ENCODE results near the gene IPO4. TPM values are rescaled to one million over a fixed set of nuclear protein-coding genes. Genes with fewer than 3 reads are reported as not detected.
A peak's percentile ranks its signal among the peaks of the same experiment; 100 is the strongest.

Gene IPO4
- total and polyA plus RNA-seq, 10 of the 15 experiments (the other 5 are each of a cell fraction or from before 2014, with no cell fraction given) = 7.8 to 139 (median 37.6) TPM

DNA sequence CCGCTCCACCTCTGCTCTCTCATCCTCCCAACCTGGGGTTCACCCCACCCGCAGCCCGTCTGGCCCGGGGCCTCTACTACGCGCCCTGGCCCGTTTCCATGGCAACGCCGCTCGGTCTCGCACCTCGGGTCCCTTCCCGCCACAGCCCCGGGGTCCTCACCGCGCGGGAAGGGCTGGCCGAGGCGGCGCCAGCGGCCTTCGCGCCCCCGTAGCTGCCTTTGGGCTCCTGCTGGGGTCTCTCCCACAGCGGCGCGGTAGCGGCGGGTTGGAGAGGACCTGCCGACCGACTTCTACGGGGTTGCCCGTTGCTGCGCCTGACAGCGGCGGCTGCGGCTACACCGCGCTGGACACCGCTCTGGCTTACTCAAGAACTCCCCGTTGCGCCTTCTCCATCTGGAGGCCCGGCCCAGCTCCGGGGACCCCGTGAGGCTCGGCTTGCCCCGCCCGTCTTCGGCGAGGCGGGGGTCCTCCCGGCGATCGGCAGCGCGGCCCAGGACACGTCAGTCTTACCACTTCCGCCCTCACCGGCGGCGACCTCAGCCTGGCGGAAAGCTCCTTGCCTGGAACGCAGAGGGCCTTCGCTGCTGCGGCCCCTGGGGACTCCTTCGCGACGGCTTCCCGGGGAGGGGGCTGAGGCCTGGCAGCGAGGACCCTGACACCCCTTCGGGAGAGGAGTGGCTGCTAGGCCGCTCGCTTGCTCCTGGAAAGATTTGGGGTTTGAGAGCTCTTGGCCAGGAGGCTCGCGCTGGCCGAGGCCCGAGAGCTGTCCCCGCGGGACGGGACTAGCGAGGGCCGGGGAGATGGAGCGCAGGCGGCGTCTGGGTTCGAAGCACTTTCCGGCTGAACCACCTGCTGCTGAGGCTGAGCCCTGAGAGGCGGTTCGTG is 6.8 kb upstream of the IPO4 start, which contains the start of gene TM9SF1 (continued):
- TF ChIP-seq ZZZ3 (IDR thresholded peaks at IDR 0.05; ENCODE audit: control insufficient read depth, insufficient read length, low read depth) (no peak), HDGF (IDR thresholded peaks at IDR 0.05) (no peak), RUNX3 (IDR thresholded peaks at IDR 0.05; ENCODE audit: low read length) (peak; percentile 94), NR2C1 (IDR thresholded peaks at IDR 0.05) (peak; percentile 58), KLF5 (IDR thresholded peaks at IDR 0.05; ENCODE audit: partially characterized antibody) (peak; percentile 87), GATAD2B (conservative IDR thresholded peaks at IDR 0.05; ENCODE audit: low read depth) (peak; percentile 98), BRCA1 (IDR thresholded peaks at IDR 0.05; ENCODE audit: low read depth, low read length) (no peak), SRF (IDR thresholded peaks at IDR 0.05; ENCODE audit: low read depth in 2 of 2, low read length in 2 of 2) (peak in 1 of 2 experiments; percentile 63; a peak in 2 of 4 replicates), BHLHE40 (IDR thresholded peaks at IDR 0.05; ENCODE audit: borderline replicate concordance in 1 of 2, low read depth in 2 of 2, low read length in 1 of 2) (peak in 1 of 2 experiments; percentile 43; a peak in 1 of 4 replicates), JUND (IDR thresholded peaks at IDR 0.05; ENCODE audit: low read depth, low read length) (no peak), IKZF2 (IDR thresholded peaks at IDR 0.05) (peak in 1 of 2 experiments; percentile 24; a peak in 2 of 4 replicates)
- TF ChIP-seq, protein P1, sequence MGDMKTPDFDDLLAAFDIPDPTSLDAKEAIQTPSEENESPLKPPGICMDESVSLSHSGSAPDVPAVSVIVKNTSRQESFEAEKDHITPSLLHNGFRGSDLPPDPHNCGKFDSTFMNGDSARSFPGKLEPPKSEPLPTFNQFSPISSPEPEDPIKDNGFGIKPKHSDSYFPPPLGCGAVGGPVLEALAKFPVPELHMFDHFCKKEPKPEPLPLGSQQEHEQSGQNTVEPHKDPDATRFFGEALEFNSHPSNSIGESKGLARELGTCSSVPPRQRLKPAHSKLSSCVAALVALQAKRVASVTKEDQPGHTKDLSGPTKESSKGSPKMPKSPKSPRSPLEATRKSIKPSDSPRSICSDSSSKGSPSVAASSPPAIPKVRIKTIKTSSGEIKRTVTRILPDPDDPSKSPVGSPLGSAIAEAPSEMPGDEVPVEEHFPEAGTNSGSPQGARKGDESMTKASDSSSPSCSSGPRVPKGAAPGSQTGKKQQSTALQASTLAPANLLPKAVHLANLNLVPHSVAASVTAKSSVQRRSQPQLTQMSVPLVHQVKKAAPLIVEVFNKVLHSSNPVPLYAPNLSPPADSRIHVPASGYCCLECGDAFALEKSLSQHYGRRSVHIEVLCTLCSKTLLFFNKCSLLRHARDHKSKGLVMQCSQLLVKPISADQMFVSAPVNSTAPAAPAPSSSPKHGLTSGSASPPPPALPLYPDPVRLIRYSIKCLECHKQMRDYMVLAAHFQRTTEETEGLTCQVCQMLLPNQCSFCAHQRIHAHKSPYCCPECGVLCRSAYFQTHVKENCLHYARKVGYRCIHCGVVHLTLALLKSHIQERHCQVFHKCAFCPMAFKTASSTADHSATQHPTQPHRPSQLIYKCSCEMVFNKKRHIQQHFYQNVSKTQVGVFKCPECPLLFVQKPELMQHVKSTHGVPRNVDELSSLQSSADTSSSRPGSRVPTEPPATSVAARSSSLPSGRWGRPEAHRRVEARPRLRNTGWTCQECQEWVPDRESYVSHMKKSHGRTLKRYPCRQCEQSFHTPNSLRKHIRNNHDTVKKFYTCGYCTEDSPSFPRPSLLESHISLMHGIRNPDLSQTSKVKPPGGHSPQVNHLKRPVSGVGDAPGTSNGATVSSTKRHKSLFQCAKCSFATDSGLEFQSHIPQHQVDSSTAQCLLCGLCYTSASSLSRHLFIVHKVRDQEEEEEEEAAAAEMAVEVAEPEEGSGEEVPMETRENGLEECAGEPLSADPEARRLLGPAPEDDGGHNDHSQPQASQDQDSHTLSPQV (IDR thresholded peaks at IDR 0.05) = peak; percentile 73; the same call in 1 of the 2 replicates
- TF ChIP-seq, protein P2, sequence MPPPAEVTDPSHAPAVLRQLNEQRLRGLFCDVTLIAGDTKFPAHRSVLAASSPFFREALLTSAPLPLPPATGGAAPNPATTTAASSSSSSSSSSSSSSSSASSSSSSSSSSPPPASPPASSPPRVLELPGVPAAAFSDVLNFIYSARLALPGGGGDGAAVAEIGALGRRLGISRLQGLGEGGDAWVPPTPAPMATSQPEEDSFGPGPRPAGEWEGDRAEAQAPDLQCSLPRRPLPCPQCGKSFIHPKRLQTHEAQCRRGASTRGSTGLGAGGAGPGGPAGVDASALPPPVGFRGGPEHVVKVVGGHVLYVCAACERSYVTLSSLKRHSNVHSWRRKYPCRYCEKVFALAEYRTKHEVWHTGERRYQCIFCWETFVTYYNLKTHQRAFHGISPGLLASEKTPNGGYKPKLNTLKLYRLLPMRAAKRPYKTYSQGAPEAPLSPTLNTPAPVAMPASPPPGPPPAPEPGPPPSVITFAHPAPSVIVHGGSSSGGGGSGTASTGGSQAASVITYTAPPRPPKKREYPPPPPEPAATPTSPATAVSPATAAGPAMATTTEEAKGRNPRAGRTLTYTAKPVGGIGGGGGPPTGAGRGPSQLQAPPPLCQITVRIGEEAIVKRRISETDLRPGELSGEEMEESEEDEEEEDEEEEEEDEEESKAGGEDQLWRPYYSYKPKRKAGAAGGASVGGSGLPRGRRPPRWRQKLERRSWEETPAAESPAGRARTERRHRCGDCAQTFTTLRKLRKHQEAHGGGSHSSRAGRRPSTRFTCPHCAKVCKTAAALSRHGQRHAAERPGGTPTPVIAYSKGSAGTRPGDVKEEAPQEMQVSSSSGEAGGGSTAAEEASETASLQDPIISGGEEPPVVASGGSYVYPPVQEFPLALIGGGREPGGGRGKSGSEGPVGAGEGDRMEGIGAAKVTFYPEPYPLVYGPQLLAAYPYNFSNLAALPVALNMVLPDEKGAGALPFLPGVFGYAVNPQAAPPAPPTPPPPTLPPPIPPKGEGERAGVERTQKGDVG (CRISPR knock-in tag; IDR thresholded peaks at IDR 0.05) = no peak

Data from GM12878 (cell line).